ENCODE measurements around the gene MMAB.

GRCh38 chr12:109537136-109537535, 36.2 kb downstream of the MMAB start:
- TF ChIP-seq EZH2 (IDR thresholded peaks at IDR 0.05; ENCODE audit: insufficient read depth, poor library complexity, severe bottlenecking), result no peak
- no peak for TF ChIP-seq EZH2phosphoT487 (IDR thresholded peaks at IDR 0.05; ENCODE audit: insufficient read depth, low read depth)

All from GM23248 (cell line).